ENCODE measurements around the gene ENOSF1. TPM values are rescaled to one million over a fixed set of nuclear protein-coding genes. Genes with fewer than 3 reads are reported as not detected.
A peak's percentile ranks its signal among the peaks of the same experiment; 100 is the strongest.

The ENOSF1 gene
- total RNA-seq, 1 donor = 84.0 TPM

DNA sequence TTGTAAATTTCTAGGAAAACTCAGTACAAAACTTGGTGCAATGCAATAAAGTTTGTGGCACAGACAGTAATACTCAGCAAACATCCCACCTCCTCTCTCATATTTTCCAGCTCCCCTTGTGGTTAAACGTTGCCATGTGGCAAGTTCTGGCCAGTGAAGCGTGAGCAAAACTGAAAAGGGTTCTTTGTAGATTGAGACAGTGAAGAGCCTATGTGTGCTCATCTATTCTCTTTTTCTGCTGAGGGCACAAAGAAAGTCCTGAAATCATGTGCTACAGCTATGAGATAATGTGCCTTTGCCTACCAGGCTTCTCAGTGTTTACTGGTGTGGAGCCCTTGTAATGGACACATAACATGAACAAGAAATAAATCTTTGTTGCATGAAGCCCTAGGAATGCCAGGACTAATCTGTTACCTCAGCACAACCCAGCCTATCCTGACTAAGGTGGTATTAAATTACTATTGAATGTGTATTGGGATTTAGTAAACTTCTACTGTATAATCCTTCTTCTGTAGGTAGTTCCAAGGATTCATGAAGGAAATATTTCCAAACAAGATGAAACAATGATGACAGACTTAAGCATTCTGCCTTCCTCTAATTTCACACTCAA, 67.9 kb downstream of the ENOSF1 start:
- peak in 1 of 3 donors; percentile 21 for DNase-seq (ENCODE audit: low read depth in 2 of 3, low spot score in 2 of 3)

DNA sequence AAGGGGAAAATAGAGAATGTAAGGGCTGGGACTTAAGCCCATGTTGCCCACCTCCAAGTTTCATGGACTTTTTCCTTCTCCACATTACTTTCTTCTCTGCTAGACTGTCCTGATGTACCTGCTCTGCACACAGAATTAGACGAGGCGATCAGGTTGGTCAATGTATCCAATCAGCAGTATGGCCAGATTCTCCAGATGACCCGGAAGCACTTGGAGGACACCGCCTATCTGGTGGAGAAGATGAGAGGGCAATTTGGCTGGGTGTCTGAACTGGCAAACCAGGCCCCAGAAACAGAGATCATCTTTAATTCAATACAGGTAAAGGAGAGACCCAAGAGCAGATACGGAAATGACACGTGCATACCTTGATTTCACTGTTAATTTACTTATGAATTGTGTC, 71.2 kb downstream of the ENOSF1 start:
- no peak for DNase-seq (ENCODE audit: low read depth in 2 of 3, low spot score in 2 of 3)

DNA sequence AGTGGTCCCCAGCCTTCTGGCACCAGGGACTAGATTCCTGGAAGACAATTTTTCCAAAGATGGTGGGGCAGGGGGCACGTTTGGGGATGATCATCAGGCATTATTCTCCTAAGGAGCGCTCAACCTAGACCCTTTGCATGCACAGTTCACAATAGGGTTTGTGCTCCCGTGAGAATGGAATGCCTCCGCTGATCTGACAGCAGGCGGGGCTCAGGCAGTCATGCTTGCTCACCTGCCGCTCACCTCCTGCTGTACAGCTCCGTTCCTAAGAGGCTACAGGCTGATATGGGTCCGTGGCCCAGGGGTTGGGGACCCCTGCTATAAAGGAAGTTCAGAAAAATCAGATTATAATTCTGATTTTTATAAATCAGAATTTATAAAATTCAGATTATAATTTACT, 77.3 kb downstream of the ENOSF1 start:
- DNase-seq (ENCODE audit: low read depth in 2 of 3, low spot score in 2 of 3) = no peak

DNA sequence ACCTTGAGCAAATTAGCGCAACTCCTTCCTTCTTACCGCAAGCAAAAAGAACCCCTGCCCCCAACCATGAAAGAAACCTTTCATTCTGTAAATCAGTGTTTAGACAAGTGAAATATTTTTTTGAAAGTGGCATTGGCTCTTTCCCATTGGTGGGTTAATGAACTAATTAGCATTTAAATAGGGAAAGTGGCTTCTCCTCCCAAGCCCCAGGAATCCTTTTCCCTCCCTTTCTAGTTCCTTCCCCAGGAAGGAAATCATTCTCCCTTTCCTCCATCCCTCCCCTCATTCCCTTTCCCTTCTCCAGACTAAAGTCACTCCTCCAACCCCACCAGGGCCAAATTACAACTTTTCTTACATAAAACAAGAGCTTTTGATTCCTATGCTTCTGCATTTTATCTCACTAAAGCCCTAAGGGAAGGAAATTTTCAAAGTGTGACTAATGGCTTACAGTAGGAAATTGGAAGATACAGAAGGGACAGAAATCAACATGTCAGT, 77.8 kb downstream of the ENOSF1 start:
- no peak for DNase-seq (ENCODE audit: low read depth in 2 of 3, low spot score in 2 of 3)

DNA sequence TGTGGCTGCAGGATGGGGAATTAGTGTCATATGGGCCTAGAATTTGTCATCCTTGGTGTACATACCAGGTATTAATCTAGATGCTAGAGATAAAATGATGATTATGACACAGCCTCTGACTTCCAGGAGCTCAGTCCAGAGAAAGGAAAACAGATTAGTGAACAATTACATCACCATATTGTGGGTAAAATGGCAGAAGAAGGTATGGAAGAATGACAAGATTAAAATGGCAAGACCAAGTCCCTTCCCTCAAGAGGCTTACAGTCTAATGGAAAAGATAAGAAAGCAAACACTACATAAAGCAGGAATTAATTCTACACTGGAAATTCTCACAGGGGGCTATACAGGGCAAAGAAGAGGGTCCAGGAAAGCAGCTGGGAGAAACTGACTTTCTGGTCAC, 80.9 kb downstream of the ENOSF1 start:
- no peak for DNase-seq (ENCODE audit: low read depth in 2 of 3, low spot score in 2 of 3)

DNA sequence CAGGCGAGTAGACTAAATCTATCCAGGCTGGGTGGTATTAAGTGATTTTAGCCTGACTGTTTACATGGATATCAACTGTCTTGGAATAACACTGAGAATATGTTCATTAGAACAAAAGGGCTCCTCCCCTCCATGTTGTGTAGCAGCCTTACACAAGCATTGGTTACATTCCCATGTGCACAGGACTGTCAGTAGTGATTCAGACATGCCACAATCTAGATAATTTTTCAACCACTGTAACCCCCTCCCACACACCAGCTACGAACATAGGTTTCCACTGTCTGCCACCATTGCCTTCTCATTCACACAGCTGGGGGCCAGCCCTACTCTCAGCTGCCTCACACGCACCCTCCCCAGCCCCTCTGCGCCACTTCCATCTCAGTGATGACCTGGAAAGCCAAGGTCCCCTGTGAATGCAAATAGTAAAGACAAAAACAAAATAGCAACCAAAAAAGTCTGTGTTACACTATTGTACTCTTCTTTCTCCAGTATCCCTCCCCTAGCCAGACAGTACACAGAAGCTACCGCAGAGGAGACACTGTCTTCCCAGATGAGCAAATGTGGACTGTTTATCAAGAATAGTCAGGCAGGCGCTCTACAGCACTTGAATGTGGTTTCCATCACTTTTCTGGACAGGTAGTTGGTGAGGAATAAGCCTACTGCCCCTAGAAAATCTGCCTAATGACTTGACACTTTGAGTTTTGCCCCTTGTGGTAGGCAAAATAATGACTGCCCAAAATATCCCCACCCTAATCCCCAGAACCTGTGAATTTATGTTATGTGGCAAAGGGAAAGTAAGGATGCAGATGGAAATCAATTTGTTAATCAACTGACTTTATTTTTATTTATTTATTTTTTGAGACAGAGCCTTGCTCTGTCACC, 82.9 kb downstream of the ENOSF1 start:
- peak in 1 of 3 donors; percentile 23 for DNase-seq (ENCODE audit: low read depth in 2 of 3, low spot score in 2 of 3)

DNA sequence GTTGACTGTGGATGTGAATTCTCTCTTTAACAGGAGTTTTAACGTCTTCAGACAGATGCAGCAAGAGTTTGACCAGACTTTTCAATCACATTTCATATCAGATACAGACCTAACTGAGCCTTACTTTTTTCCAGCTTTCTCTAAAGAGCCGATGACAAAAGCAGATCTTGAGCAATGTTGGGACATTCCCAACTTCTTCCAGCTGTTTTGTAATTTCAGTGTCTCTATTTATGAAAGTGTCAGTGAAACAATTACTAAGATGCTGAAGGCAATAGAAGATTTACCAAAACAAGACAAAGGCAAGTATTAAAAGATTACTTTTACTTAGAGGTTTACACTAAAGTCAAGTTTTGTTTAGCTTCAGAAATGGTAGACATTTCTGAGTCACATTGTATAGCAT, 85.2 kb downstream of the ENOSF1 start:
- no peak for DNase-seq (ENCODE audit: low read depth in 2 of 3, low spot score in 2 of 3)

DNA sequence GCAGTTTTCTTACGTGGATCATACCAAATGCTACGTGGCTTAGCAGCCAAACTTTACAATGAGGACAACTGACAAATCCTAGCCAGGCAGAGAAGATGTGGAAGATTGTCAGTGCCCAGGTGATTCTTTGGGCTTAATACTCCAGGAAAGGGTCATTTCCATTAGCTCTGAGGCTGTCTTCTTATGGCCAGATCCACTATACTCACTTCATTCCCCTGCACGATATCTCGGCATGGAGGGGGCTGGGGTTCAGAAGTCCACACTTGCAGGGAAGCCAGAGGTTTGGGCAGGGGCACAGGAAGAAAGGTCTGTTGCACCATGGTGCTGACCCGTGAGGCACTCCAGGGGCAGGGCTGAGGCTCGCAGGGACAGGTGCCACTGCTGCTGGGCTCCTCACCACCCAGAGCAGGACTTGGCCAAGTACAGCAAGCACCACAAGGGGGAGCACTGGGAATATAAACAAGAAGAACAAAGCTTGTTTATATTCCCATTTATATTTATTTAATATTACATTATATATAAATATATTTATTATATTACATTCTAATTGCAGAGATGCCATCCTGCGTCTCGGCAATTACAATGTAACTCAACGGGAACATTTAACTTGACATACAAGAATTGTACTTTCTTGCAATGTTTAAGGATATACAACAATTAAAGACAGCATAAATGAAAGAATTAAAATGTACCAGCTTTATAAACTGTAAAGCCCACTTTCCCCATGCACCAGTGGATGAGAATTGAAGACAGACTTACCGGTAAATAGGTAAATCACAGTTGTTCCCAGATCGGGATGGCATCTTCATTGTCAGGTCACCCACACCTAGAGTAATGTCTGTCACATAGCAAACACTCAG, 88.4 kb downstream of the ENOSF1 start:
- DNase-seq (ENCODE audit: low read depth in 2 of 3, low spot score in 2 of 3) = peak in 2 of 3 donors; percentile 72 to 79

DNA sequence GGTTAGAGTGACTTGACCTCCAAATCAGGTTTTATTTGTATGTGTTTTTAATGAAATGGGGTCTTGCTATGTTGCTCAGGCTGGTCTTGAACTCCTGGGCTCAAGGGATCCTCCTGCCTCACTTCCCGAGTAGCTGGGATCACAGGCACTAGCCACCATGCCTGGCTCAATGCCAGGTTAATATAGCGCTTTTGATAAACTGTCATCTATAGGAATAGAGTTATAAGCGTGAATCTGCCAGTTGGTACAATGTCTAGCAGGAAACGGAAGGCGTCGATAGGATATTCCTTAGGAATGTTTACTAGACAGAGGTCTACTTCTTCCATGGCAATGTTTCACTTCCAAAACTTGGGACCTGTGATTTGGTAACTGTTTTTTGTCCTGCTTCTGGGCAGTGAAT, 90.1 kb downstream of the ENOSF1 start:
- no peak for DNase-seq (ENCODE audit: low read depth in 2 of 3, low spot score in 2 of 3)

DNA sequence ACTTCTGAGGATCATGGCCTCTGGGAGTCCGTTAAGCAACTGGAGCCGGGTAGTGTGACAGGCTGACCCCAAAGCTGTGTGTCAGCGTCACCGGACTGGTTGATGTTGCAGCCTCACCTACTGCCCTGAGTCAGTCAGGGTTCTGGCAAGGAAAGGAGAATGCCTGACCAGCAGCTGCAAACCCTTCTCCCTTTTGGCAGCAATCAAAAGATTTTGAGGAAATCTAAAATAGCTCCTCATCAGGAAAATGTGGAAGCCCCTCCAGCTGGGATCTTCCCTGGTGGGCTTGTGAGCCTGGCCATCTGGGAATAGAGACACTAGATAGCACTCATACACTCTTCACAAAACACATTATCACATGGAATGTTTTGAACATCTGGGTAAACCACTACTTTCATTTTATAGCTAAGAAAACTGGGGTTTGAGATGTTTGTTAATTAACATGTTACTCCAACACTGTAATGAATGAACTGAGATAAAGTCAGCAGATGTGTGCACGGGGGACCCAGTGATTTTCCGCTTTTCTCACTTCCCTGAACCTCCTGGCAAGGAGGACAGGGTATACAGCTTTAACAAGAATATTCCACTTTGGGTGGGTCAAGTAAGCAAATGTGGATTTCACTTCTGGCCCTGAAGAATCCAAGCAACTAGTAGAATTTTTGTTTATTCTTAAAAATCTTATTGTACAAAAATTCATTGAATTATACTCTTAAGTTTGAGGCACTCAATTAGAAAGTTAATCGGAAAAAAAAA, 91.0 kb downstream of the ENOSF1 start:
- no peak for DNase-seq (ENCODE audit: low read depth in 2 of 3, low spot score in 2 of 3)

Other genes starting within 250 kb of the ENOSF1 start
- 0.27 TPM for gene COLEC12, start 211.9 kb downstream of the ENOSF1 start, total RNA-seq
- not detected for gene CETN1, start 132.2 kb downstream of the ENOSF1 start, total RNA-seq
- 0.54 TPM for gene CLUL1, start 115.6 kb downstream of the ENOSF1 start, total RNA-seq
- gene TYMS, start 55.0 kb downstream of the ENOSF1 start, total RNA-seq = 22.6 TPM
- gene YES1, start 99.6 kb upstream of the ENOSF1 start, total RNA-seq = 23.2 TPM
- 0.27 TPM for gene ADCYAP1, start 192.2 kb upstream of the ENOSF1 start, total RNA-seq

Data from hematopoietic multipotent progenitor cell (in vitro differentiated cells).